ENCODE data around the gene SLC45A3. TPM values are rescaled to one million over a fixed set of nuclear protein-coding genes. Genes with fewer than 3 reads are reported as not detected.

Gene SLC45A3
- total RNA-seq, 2 experiments from 2014 or later, result 0.55 to 0.56 TPM

- intact Hi-C loops (cut with micrococcal nuclease), result no loop called here
- Mint-ChIP-seq H3K4me3 (no peak overlapping the region), H3K27ac (peak overlapping the region; percentile 8), H3K27me3 (no peaks in the 10 kb centered on the region), H3K9me3 (no peaks in the 10 kb centered on the region), H3K4me1 (ENCODE audit: low read depth) (peaks cover 52% of the 10 kb centered on the region), H3K36me3 (peaks cover 39% of the 10 kb centered on the region)
- CTCF ChIA-PET, result interaction anchor here (1.3 to 3.4 kb wide), 3 partner anchors 13 to 22 kb away, joined by 4 to 17 read pairs (median 8); partner anchors contain the start of gene ELK4
- POLR2A ChIA-PET, result no interaction called here
- DNase-seq, result no peak
Observed at GRCh38 chr1:205613854-205614412, 66.4 kb downstream of the SLC45A3 start.

GRCh38 chr1:205612556-205612955, 67.8 kb downstream of the SLC45A3 start:
- H3K9me3 Mint-ChIP-seq, result no peaks in the 10 kb centered on the region
- POLR2A ChIA-PET, result no interaction called here
- no peak for DNase-seq
- H3K4me3 Mint-ChIP-seq, result no peak overlapping the region
- CTCF ChIA-PET, result interaction anchor here (1.6 to 2.3 kb wide), 2 partner anchors 19 to 21 kb away, joined by 8 to 9 read pairs; partner anchors contain the start of gene ELK4
- intact Hi-C loops (cut with micrococcal nuclease), result no loop called here
- no peaks in the 10 kb centered on the region for H3K27me3 Mint-ChIP-seq
- H3K4me1 Mint-ChIP-seq (ENCODE audit: low read depth), result peaks cover 54% of the 10 kb centered on the region
- H3K36me3 Mint-ChIP-seq, result peaks cover 41% of the 10 kb centered on the region
- no peak overlapping the region for H3K27ac Mint-ChIP-seq

GRCh38 chr1:205612104-205612503, 68.2 kb downstream of the SLC45A3 start:
- Mint-ChIP-seq H3K36me3 (peaks cover 41% of the 10 kb centered on the region), H3K9me3 (no peaks in the 10 kb centered on the region), H3K4me3 (no peak overlapping the region), H3K4me1 (ENCODE audit: low read depth) (peaks cover 54% of the 10 kb centered on the region), H3K27ac (no peak overlapping the region), H3K27me3 (no peaks in the 10 kb centered on the region)
- POLR2A ChIA-PET, result interaction anchor here (1.1 kb wide), 1 partner anchor 19 kb away, joined by 3 read pairs; no protein-coding TSS in a partner anchor
- no peak for DNase-seq
- intact Hi-C loops (cut with micrococcal nuclease), result no loop called here
- CTCF ChIA-PET, result interaction anchor here (2.3 kb wide), 1 partner anchor 20 kb away, joined by 9 read pairs; no protein-coding TSS in a partner anchor

GRCh38 chr1:205610901-205611466, 69.3 kb downstream of the SLC45A3 start:
- peaks cover 44% of the 10 kb centered on the region for H3K4me1 Mint-ChIP-seq (ENCODE audit: low read depth)
- CTCF ChIA-PET, result interaction anchor here (0.8 to 2.3 kb wide), 2 partner anchors 19 to 45 kb away, joined by 3 to 9 read pairs; no protein-coding TSS in a partner anchor
- peaks cover 34% of the 10 kb centered on the region for H3K36me3 Mint-ChIP-seq
- intact Hi-C loops (cut with micrococcal nuclease), result loop anchor here (2.0 kb wide), 1 partner anchor 20 kb away; no protein-coding TSS in a partner anchor
- DNase-seq, result no peak
- H3K27ac Mint-ChIP-seq, result peak overlapping the region; percentile 75
- H3K4me3 Mint-ChIP-seq, result peak overlapping the region; percentile 13
- POLR2A ChIA-PET, result interaction anchor here (1.1 kb wide), 1 partner anchor 20 kb away, joined by 3 read pairs; no protein-coding TSS in a partner anchor
- H3K9me3 Mint-ChIP-seq, result no peaks in the 10 kb centered on the region
- H3K27me3 Mint-ChIP-seq, result no peaks in the 10 kb centered on the region

GRCh38 chr1:205610036-205610435, 70.3 kb downstream of the SLC45A3 start:
- no peak for DNase-seq
- Mint-ChIP-seq H3K4me1 (ENCODE audit: low read depth) (peaks cover 44% of the 10 kb centered on the region), H3K9me3 (no peaks in the 10 kb centered on the region), H3K36me3 (peaks cover 31% of the 10 kb centered on the region), H3K27me3 (no peaks in the 10 kb centered on the region), H3K4me3 (no peak overlapping the region), H3K27ac (no peak overlapping the region)
- POLR2A ChIA-PET, result no interaction called here
- CTCF ChIA-PET, result interaction anchor here (2.2 to 2.3 kb wide), 2 partner anchors 18 to 49 kb away, joined by 13 read pairs; no protein-coding TSS in a partner anchor
- intact Hi-C loops (cut with micrococcal nuclease), result loop anchor here (2.0 kb wide), 1 partner anchor 21 kb away; no protein-coding TSS in a partner anchor

Other genes starting within 250 kb of the SLC45A3 start
- 1 to 10 TPM in 1 of 2 experiments, under 1 TPM in 1; 0.90 to 1.2 TPM for gene BLACAT1, start 224.5 kb downstream of the SLC45A3 start, total RNA-seq
- gene CDK18, start 175.8 kb downstream of the SLC45A3 start, total RNA-seq, result 1 to 10 TPM; 2.5 to 2.6 TPM
- 10 to 100 TPM; 60.7 to 65.8 TPM for gene ELK4, start 48.5 kb downstream of the SLC45A3 start, total RNA-seq
- gene NUCKS1, start 69.7 kb upstream of the SLC45A3 start, total RNA-seq, result 100 to 1,000 TPM; 149 to 202 TPM
- 10 to 100 TPM; 31.5 to 31.6 TPM for gene RAB29, start 95.0 kb upstream of the SLC45A3 start, total RNA-seq
- 10 to 100 TPM; 34.9 to 35.0 TPM for gene SLC41A1, start 132.7 kb upstream of the SLC45A3 start, total RNA-seq
- gene PM20D1, start 169.6 kb upstream of the SLC45A3 start, total RNA-seq, result under 1 TPM; 0.29 to 0.55 TPM